ENCODE data around the gene SLC25A14. TPM values are rescaled to one million over a fixed set of nuclear protein-coding genes. Genes with fewer than 3 reads are reported as not detected.
A peak's percentile ranks its signal among the peaks of the same experiment; 100 is the strongest.

Gene SLC25A14
- total RNA-seq, 1 experiment from 2014 or later = 20.4 TPM

- CTCF ChIA-PET = interaction anchor here (0.6 kb wide), 1 partner anchor 461 kb away, joined by 10 read pairs; no protein-coding TSS in a partner anchor
- intact Hi-C loops (cut with micrococcal nuclease) = no loop called here
- no peak overlapping the region for H3K9ac ChIP-seq (ENCODE audit: low read length)
Observed at GRCh38 chrX:130386408-130386808, 46.7 kb downstream of the SLC25A14 start.

GRCh38 chrX:130393451-130394074 lies 53.8 kb downstream of the SLC25A14 start:
- Histone ChIP-seq H3K4me3 (ENCODE audit: low read length) (no peak overlapping the region), H3K9me2 (replicated peaks; ENCODE audit: low read length) (no peaks in the 10 kb centered on the region), H3K79me2 (ENCODE audit: low read length) (no peaks in the 10 kb centered on the region), H2AFZ (ENCODE audit: low read length) (no peak overlapping the region), H3K27ac (ENCODE audit: low read length) (no peak overlapping the region), H3K27me3 (ENCODE audit: low read length) (no peaks in the 10 kb centered on the region), H4K20me1 (ENCODE audit: low read length) (no peaks in the 10 kb centered on the region), H3K36me3 (ENCODE audit: low read depth, low read length) (no peaks in the 10 kb centered on the region), H3F3A (ENCODE audit: low read length, unreplicated experiment) (no peaks in the 10 kb centered on the region), H3K9ac (ENCODE audit: low read length) (no peak overlapping the region), H3K9me3 (ENCODE audit: low read length) (no peaks in the 10 kb centered on the region), H3K4me2 (ENCODE audit: low read length) (no peak overlapping the region), H3K4me1 (ENCODE audit: insufficient read depth, low read length) (no peaks in the 10 kb centered on the region)
- intact Hi-C loops (cut with micrococcal nuclease) = loop anchor here (1.0 to 10.0 kb wide), 4 partner anchors 144 to 524 kb away; no protein-coding TSS in a partner anchor
- BruUV-seq (replicated peaks) = no TSS peak
- ATAC-seq (peak; percentile 84), DNase-seq (peak; percentile 74)
- TF ChIP-seq EZH2 (IDR thresholded peaks at IDR 0.05; ENCODE audit: low read length, unreplicated experiment) (no peak), CTCF (conservative IDR thresholded peaks at IDR 0.05; ENCODE audit: low read depth, low read length) (peak; percentile 75)
- ChIA-PET POLR2A (ENCODE audit: unreplicated experiment) (no interaction called here), CTCF (interaction anchor here (0.6 to 1.2 kb wide), 3 partner anchors 520 to 1997 kb away, joined by 3 to 12 read pairs (median 3); no protein-coding TSS in a partner anchor)

More at GRCh38 chrX:130386408-130386808, 46.7 kb downstream of the SLC25A14 start:
- Histone ChIP-seq H4K20me1 (ENCODE audit: low read length) (no peaks in the 10 kb centered on the region), H3K4me1 (ENCODE audit: insufficient read depth, low read length) (no peaks in the 10 kb centered on the region), H3K4me2 (ENCODE audit: low read length) (no peak overlapping the region), H2AFZ (ENCODE audit: low read length) (no peak overlapping the region), H3K4me3 (ENCODE audit: low read length) (no peak overlapping the region), H3K27me3 (ENCODE audit: low read length) (no peaks in the 10 kb centered on the region), H3K27ac (ENCODE audit: low read length) (no peak overlapping the region), H3K9me3 (ENCODE audit: low read length) (no peaks in the 10 kb centered on the region), H3K79me2 (ENCODE audit: low read length) (no peaks in the 10 kb centered on the region), H3F3A (ENCODE audit: low read length, unreplicated experiment) (no peaks in the 10 kb centered on the region), H3K9me2 (replicated peaks; ENCODE audit: low read length) (no peaks in the 10 kb centered on the region), H3K36me3 (ENCODE audit: low read depth, low read length) (no peaks in the 10 kb centered on the region)
- POLR2A ChIA-PET (ENCODE audit: unreplicated experiment) = no interaction called here
- no peak for TF ChIP-seq EZH2 (IDR thresholded peaks at IDR 0.05; ENCODE audit: low read length, unreplicated experiment)
- TF ChIP-seq EZH2phosphoT487 (IDR thresholded peaks at IDR 0.05; ENCODE audit: borderline replicate concordance, low read length) = no peak
- no peak for TF ChIP-seq CTCF (conservative IDR thresholded peaks at IDR 0.05; ENCODE audit: low read depth, low read length)
- ATAC-seq (no peak), DNase-seq (no peak)
- BruUV-seq (replicated peaks) = no TSS peak

- BruUV-seq (replicated peaks) = no TSS peak
- Histone ChIP-seq H3K9ac (ENCODE audit: low read length) (no peak overlapping the region), H3K4me2 (ENCODE audit: low read length) (no peak overlapping the region), H3K4me1 (ENCODE audit: insufficient read depth, low read length) (no peaks in the 10 kb centered on the region), H3F3A (ENCODE audit: low read length, unreplicated experiment) (no peaks in the 10 kb centered on the region), H3K36me3 (ENCODE audit: low read depth, low read length) (no peaks in the 10 kb centered on the region), H3K79me2 (ENCODE audit: low read length) (no peaks in the 10 kb centered on the region), H3K9me3 (ENCODE audit: low read length) (no peaks in the 10 kb centered on the region), H3K27me3 (ENCODE audit: low read length) (no peaks in the 10 kb centered on the region), H3K4me3 (ENCODE audit: low read length) (no peak overlapping the region), H3K27ac (ENCODE audit: low read length) (no peak overlapping the region), H3K9me2 (replicated peaks; ENCODE audit: low read length) (no peaks in the 10 kb centered on the region), H4K20me1 (ENCODE audit: low read length) (no peaks in the 10 kb centered on the region), H2AFZ (ENCODE audit: low read length) (no peak overlapping the region)
- CTCF ChIA-PET = no interaction called here
- TF ChIP-seq CTCF (conservative IDR thresholded peaks at IDR 0.05; ENCODE audit: low read depth, low read length) (no peak), EZH2phosphoT487 (IDR thresholded peaks at IDR 0.05; ENCODE audit: borderline replicate concordance, low read length) (no peak), EZH2 (IDR thresholded peaks at IDR 0.05; ENCODE audit: low read length, unreplicated experiment) (no peak)
- intact Hi-C loops (cut with micrococcal nuclease) = loop anchor here (10.0 kb wide), 1 partner anchor 329 kb away; no protein-coding TSS in a partner anchor
- no peak for ATAC-seq
- POLR2A ChIA-PET (ENCODE audit: unreplicated experiment) = no interaction called here
- DNase-seq = no peak
Observed at GRCh38 chrX:130395341-130395740, 55.6 kb downstream of the SLC25A14 start.

Data from PC-3 (cell line).